ENCODE measurements around the gene SH2D4B.

Gene SH2D4B

DNA sequence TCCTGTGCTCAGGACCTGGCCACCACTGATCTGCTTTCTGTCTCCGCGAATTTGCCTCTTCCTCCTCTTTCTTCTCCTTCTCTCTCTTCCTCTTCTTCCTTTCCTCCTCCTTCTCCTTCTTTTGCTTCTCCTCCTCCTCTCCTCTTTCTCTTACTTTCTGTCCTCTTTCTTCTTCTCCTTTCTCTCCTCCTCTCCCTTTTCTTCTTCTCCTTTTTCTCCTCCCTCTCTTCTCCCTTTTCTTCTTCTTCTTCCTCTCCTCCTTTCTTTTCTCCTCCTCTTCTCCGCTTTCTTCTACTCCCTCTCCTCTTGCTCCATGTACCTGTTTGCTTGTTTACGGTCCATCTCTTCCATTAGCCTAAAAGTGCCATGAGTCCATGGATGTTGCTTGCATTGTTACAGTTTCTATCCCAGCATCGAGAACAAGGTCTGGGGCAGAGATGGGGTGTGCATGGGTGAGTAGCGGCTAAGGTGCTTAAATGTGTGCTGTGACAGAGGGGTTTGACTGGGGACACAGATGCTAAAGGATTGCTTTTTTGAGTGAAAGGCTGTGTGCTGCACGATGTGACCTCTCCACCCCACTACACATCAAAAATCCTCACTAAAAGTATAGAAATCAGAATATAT, 7.7 kb downstream of the SH2D4B start (continued):
- TF ChIP-seq CSRNP3 (CRISPR knock-in tag; IDR thresholded peaks at IDR 0.05) (no peak), ZNF8 (CRISPR knock-in tag; IDR thresholded peaks at IDR 0.05) (no peak), SNAI2 (CRISPR knock-in tag; IDR thresholded peaks at IDR 0.05) (no peak), ZFP30 (CRISPR knock-in tag; IDR thresholded peaks at IDR 0.05) (no peak)

DNA sequence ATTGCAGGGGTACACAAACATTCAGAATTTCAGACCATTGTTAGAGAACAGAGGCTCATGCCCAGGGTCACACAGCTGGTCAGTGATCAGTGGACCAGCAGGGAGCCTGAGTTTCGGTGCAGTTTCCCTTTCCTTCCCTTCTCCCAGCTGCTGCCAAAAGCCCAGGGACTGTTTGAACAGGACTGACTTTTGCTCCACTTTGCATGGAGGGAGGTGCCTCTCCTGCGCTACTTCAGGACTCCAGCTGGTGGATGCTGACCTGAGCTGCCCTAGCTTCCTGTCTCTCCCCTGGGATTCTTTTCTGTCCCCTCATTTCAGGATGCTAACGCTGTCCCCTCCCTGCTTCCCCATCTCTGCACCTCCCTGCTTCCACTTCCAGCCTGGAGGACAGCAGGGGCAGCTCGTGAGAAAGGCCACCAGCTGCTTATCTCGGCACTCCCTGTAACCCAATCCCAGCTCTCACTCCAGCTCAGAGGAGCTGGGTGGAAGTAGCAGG, 14.5 kb downstream of the SH2D4B start:
- no peak for ATAC-seq

More for the DNA sequence above, 14.5 kb downstream of the SH2D4B start:
- TF ChIP-seq ARNTL (CRISPR knock-in tag; IDR thresholded peaks at IDR 0.05; ENCODE audit: borderline replicate concordance, low read depth), result no peak
- no peak for TF ChIP-seq ZC3H10 (CRISPR knock-in tag; IDR thresholded peaks at IDR 0.05)
- TF ChIP-seq TOX (CRISPR knock-in tag; IDR thresholded peaks at IDR 0.05; ENCODE audit: borderline replicate concordance), result no peak
- no peak for TF ChIP-seq RARB (CRISPR knock-in tag; IDR thresholded peaks at IDR 0.05)
- no peak for TF ChIP-seq CSRNP3 (CRISPR knock-in tag; IDR thresholded peaks at IDR 0.05)
- no peak for TF ChIP-seq POU6F1 (CRISPR knock-in tag; IDR thresholded peaks at IDR 0.05; ENCODE audit: borderline replicate concordance, low read depth)
- TF ChIP-seq ZFP3 (CRISPR knock-in tag; IDR thresholded peaks at IDR 0.05), result no peak
- TF ChIP-seq TCF4 (CRISPR knock-in tag; IDR thresholded peaks at IDR 0.05; ENCODE audit: borderline replicate concordance), result no peak
- TF ChIP-seq GLIS3 (CRISPR knock-in tag; IDR thresholded peaks at IDR 0.05), result no peak
- TF ChIP-seq ZFP30 (CRISPR knock-in tag; IDR thresholded peaks at IDR 0.05), result no peak
- TF ChIP-seq SNAI2 (CRISPR knock-in tag; IDR thresholded peaks at IDR 0.05), result no peak
- TF ChIP-seq, protein P1, sequence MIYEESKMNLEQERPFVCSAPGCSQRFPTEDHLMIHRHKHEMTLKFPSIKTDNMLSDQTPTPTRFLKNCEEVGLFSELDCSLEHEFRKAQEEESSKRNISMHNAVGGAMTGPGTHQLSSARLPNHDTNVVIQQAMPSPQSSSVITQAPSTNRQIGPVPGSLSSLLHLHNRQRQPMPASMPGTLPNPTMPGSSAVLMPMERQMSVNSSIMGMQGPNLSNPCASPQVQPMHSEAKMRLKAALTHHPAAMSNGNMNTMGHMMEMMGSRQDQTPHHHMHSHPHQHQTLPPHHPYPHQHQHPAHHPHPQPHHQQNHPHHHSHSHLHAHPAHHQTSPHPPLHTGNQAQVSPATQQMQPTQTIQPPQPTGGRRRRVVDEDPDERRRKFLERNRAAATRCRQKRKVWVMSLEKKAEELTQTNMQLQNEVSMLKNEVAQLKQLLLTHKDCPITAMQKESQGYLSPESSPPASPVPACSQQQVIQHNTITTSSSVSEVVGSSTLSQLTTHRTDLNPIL (CRISPR knock-in tag; IDR thresholded peaks at IDR 0.05; ENCODE audit: low read depth), result no peak
- no peak for TF ChIP-seq BACH2 (CRISPR knock-in tag; IDR thresholded peaks at IDR 0.05; ENCODE audit: borderline replicate concordance)
- TF ChIP-seq CSDC2 (CRISPR knock-in tag; IDR thresholded peaks at IDR 0.05), result no peak
- no peak for TF ChIP-seq ISL1 (CRISPR knock-in tag; IDR thresholded peaks at IDR 0.05)
- TF ChIP-seq ZNF70 (CRISPR knock-in tag; IDR thresholded peaks at IDR 0.05), result no peak
- no peak for TF ChIP-seq ZNF565 (CRISPR knock-in tag; conservative IDR thresholded peaks at IDR 0.05; ENCODE audit: low read depth)
- TF ChIP-seq PATZ1 (CRISPR knock-in tag; IDR thresholded peaks at IDR 0.05; ENCODE audit: borderline replicate concordance), result no peak
- no peak for TF ChIP-seq TSHZ2 (CRISPR knock-in tag; IDR thresholded peaks at IDR 0.05)
